Hair follicle dermal papilla cell (primary cell): ENCODE measurements around the gene NDUFB1. TPM values are rescaled to one million over a fixed set of nuclear protein-coding genes. Genes with fewer than 3 reads are reported as not detected.

Experiments used
- total RNA-seq: library from RNA; depleted of rRNA; stranded (reverse); fragments of >200 nt; gene quantifications from 2 replicates; pipeline ENCODE4 v1.2.3, GENCODE V29; 2012

The NDUFB1 gene
- total RNA-seq = 61.3 and 113 TPM in 2 replicates

GRCh38 chr14:92121670-92122350, at the start of gene NDUFB1, which contains the start of gene CPSF2:
NDUFB1 (minus strand) TSS chr14:92121706; CDS start chr14:92117637, 4,069 bp downstream.
CPSF2 (plus strand) TSS chr14:92121969; CDS start chr14:92130985, 9,016 bp downstream.

GRCh38 chr14:92106143-92106926, 15.2 kb downstream of the NDUFB1 start, which contains the start of gene ATXN3:
ATXN3 (minus strand) TSS chr14:92106582; CDS start chr14:92106552, 30 bp downstream.

Other genes with a start within 250 kb of the NDUFB1 start
- gene FBLN5, start 174.0 kb downstream of the NDUFB1 start, total RNA-seq = 197 and 215 TPM in 2 replicates
- 36.3 and 49.2 TPM in 2 replicates for gene TRIP11, start 81.6 kb downstream of the NDUFB1 start, total RNA-seq
- gene ATXN3, start 15.1 kb downstream of the NDUFB1 start, total RNA-seq = 35.3 and 37.5 TPM in 2 replicates
- gene CPSF2, start 263 bp upstream of the NDUFB1 start, total RNA-seq = 25.3 and 40.2 TPM in 2 replicates
- gene SLC24A4, start 201.5 kb upstream of the NDUFB1 start, total RNA-seq = not detected in 2 replicates